GM13976 (cell line): ENCODE results near the gene XPC.

ENCODE experiments used
- DNase-seq: peaks from one replicate; pipeline ENCODE4 v3.0.0; 2012; ENCODE audit warnings: low spot score
- CTCF ChIP-seq: IDR thresholded peaks from 2 replicates; pipeline ENCODE4 v1.5.1; 2012; ENCODE audit warnings: borderline replicate concordance, mild to moderate bottlenecking; ENCODE audit not compliant: insufficient read depth; ENCODE audit errors: extremely low read depth, missing control alignments, control extremely low read depth
- in situ Hi-C: fragments of 300-500 bp; cut with MboI; formaldehyde crosslinking; loops from one replicate; pipeline ENCODE4 v1.12.0; 2022; ENCODE audit warnings: low sequenced_read_pairs, mixed read lengths, inconsistent platforms; ENCODE audit not compliant: unreplicated experiment

XPC gene

DNA sequence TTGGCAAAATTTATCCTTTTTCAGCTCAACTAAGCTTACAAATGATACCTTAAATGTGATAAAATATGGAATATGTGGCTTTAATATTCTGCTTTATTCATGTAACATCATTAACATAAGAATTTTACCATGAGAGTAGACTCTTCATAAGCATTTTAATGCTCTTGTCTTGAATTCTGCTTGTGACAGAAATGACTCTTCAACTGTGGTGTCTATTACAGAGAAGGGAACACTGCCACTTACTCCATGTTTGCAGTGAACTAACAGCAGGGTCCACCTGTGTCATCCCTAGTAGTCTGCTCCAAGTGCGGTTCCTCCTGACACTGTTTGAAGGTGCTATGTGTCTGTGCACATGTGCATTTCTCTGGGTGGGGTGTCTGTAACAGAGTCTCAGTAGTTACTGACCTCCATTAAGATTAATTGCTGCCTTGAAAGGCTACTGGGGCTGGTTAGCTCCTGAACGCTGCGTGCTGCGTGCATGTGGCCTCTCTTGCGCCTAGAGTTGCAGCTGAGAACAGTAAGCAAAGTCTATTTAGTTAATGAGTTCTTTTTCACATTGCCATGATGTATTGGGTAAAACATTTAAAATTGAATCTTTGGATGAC is 8.6 kb upstream of the XPC start:
- TF ChIP-seq CTCF: no peak
- DNase-seq: no peak
- in situ Hi-C loops: no loop called here

GRCh38 chr3:14183015-14183577 is 4.7 kb upstream of the XPC start:
- TF ChIP-seq CTCF: no peak
- DNase-seq: no peak
- in situ Hi-C loops: no loop called here

GRCh38 chr3:14181253-14181652 is 2.9 kb upstream of the XPC start:
- in situ Hi-C loops: no loop called here
- TF ChIP-seq CTCF: no peak
- DNase-seq: no peak

DNA sequence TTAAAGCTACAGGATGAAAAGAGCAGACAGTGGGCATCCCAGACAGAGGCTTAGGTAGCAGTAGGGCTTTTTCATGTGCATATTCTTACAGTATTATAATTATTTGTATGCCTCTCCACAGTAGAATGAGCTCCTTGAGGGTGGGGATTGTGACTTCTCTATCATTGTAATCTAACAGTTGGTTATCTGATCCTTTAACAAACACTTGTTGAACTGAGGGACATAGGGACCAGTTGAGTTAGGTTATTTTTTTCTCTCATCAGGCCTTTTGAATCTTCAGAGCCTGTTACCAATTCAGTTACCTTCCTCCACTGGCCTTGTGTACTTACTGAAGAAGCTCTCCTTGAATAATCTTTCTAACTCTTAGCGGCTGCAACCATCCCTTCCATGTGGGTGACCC is 1.4 kb upstream of the XPC start:
- TF ChIP-seq CTCF: no peak
- in situ Hi-C loops: no loop called here
- no peak for DNase-seq

DNA sequence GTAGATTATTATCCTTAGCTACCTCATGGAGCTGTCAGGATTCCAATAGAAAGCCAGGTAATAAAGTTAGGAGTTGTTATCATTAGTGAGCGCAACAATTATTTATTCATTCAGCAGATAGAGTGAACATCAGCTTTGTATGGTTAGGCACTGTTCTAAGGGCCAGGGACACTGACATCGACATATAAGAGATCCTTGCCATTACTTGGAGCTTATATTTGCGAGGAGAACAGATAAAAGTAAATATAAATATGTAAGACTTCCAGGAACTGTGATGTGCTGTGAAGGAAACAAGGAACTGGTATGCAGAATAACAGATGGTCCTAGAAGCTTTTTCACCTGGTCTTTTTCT is 689 bp upstream of the XPC start:
- in situ Hi-C loops: no loop called here
- TF ChIP-seq CTCF: no peak
- DNase-seq: no peak

DNA sequence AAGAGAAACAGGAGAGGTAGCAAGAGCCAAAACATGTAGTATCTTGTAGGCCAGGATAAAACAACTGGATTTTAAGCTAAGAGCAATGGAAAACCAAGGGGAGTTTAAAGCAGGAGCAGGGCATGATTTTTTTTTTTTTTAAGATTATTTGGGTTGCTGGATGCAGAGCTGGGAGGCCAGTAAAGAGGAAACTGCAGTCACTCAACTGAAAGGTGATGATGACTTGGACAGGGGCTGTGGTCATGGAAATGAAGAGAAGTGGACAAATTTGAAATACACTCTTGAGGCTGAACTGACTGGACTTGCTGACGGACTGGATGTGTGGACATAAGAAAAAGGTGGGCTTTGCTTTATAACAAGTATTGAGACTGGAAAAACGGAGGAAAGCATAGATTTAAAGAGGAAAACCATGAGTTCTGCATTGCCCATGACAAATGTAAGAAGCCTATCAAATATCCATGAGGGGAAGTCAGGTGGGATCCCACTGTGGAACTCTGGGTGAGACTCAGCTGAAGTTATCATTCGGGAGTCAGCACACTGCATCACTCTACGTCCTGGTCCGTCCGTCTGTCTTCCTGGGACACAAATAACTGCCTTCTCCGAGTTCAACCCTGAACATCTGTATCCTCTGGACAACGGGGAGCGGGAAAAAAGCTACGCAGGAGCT is 688 bp downstream of the XPC start:
- TF ChIP-seq CTCF: no peak
- DNase-seq: no peak

More for the DNA sequence above, 688 bp downstream of the XPC start:
- in situ Hi-C loops: no loop called here
